Body of pancreas (tissue), 4 donors: ENCODE results near the gene ABHD16B. TPM values are rescaled to one million over a fixed set of nuclear protein-coding genes. Genes with fewer than 3 reads are reported as not detected.

Experiments
- ATAC-seq: fragments of 150-250 bp; one replicate; pipeline ENCODE4 v1.9.1; 2016
- DNase-seq, 4 donors: peaks; one replicate each; pipeline ENCODE4 v3.0.0-alpha.2; 2019
- H3K27ac ChIP-seq, 4 donors: fragments of 200-600 bp; sonication (generic); 1 replicate in 3 of 4; 2 replicates in 1 of 4; pipeline versions ENCODE4 v1.5.1 to v1.6.1; 2016 to 2019; ENCODE audit warnings: mild to moderate bottlenecking in 1 of 4, mixed read lengths in 1 of 4, moderate library complexity in 1 of 4
- H3K27me3 ChIP-seq, 2 donors: fragments of 200-600 bp; sonication (generic); one replicate each; pipeline ENCODE4 v1.6.0; 2016; ENCODE audit warnings: mild to moderate bottlenecking in 1 of 2
- H3K36me3 ChIP-seq, 2 donors: fragments of 200-600 bp; sonication (generic); replicated peaks in 1 of 2; 2 replicates each; pipeline ENCODE4 v1.5.1; 2016; ENCODE audit warnings: low read depth in 2 of 2; ENCODE audit not compliant: insufficient read depth in 1 of 2
- H3K4me1 ChIP-seq: fragments of 200-600 bp; sonication (generic); one replicate; pipeline ENCODE4 v1.6.0; 2016
- H3K4me3 ChIP-seq, 2 donors: fragments of 200-600 bp; sonication (generic); 1 replicate in 1 of 2; 2 replicates in 1 of 2; pipeline ENCODE4 v1.5.1; 2016 to 2019
- H3K9me3 ChIP-seq, 3 donors: fragments of 200-600 bp; sonication (generic); 1 replicate in 2 of 3; 2 replicates in 1 of 3; pipeline ENCODE4 v1.5.1; 2016
- CTCF ChIP-seq, 7 experiments: fragments of 450-650 bp in 4 of 7; fragments of 200-600 bp in 3 of 7; sonication (generic) in 3 of 7; IDR thresholded peaks; one replicate each; pipeline ENCODE4 v1.5.1; 2016 to 2019; ENCODE audit warnings: antibody characterized with exemption in 7 of 7
- POLR2A ChIP-seq, 3 donors: fragments of 450-650 bp; IDR thresholded peaks; one replicate each; pipeline ENCODE4 v1.6.1; 2016; ENCODE audit warnings: antibody characterized with exemption in 3 of 3, mild to moderate bottlenecking in 2 of 3
- WGBS, 2 donors: methylation state at CpG; one replicate each; pipeline ENCODE4 v1.1.5; 2017; 5-methylcytosine and 5-hydroxymethylcytosine counted together
- intact Hi-C: fragments of 100-400 bp; cut with DNase I; formaldehyde crosslinking; loops from one replicate; pipeline ENCODE4 v1.15.1; 2023
- total RNA-seq, 2 donors: library from RNA; depleted of rRNA; stranded (reverse); fragments of >200 nt; gene quantifications; one replicate each; pipeline ENCODE4 v1.1.0, GENCODE V29; 2016

Gene ABHD16B
- total RNA-seq: not detected

GRCh38 chr20:63861365-63861934 lies at the start of gene ABHD16B:
TSS of gene ABHD16B (plus strand) at chr20:63861498. CDS start at chr20:63861541, 43 bp downstream.
- no peak for TF ChIP-seq POLR2A (IDR thresholded peaks at IDR 0.05)
- no peak for TF ChIP-seq CTCF (IDR thresholded peaks at IDR 0.05)
- Histone ChIP-seq H3K36me3 (peaks cover 0 to 2% of the 10 kb centered on the region in 2 donors), H3K27me3 (peaks cover 0 to 10% of the 10 kb centered on the region in 2 donors), H3K4me1 (peaks cover 31% of the 10 kb centered on the region), H3K4me3 (no peak within 1 kb of the TSS), H3K9me3 (no peaks in the 10 kb centered on the region), H3K27ac (no peak within 1 kb of the TSS)
- DNase-seq: no peak
- 97 to 100% methylated on average over 3 to 50 of the region's 59 CpGs for WGBS, 2 donors
- no peak for ATAC-seq
- intact Hi-C loops: no loop called here

- DNase-seq (no peak), ATAC-seq (no peak)
- Histone ChIP-seq H3K27me3 (no peaks in the 10 kb centered on the region), H3K4me3 (no peak overlapping the region), H3K9me3 (no peaks in the 10 kb centered on the region), H3K27ac (no peak overlapping the region), H3K36me3 (no peaks in the 10 kb centered on the region), H3K4me1 (peaks cover 4% of the 10 kb centered on the region)
- intact Hi-C loops: no loop called here
- TF ChIP-seq CTCF (IDR thresholded peaks at IDR 0.05) (no peak), POLR2A (IDR thresholded peaks at IDR 0.05) (no peak)
- WGBS, 2 donors: 72 to 88% methylated on average over 8 of the region's 8 CpGs
These were observed 46.2 kb upstream of the ABHD16B start for GRCh38 chr20:63814891-63815614.

GRCh38 chr20:63815615-63816253 lies 45.6 kb upstream of the ABHD16B start:
- H3K4me1 ChIP-seq: peaks cover 4% of the 10 kb centered on the region
- H3K4me3 ChIP-seq: no peak overlapping the region
- H3K27ac ChIP-seq: no peak overlapping the region
- DNase-seq (no peak), ATAC-seq (no peak)
- no peaks in the 10 kb centered on the region for H3K36me3 ChIP-seq
- 67 to 87% methylated on average over 11 to 14 of the region's 14 CpGs for WGBS, 2 donors
- H3K9me3 ChIP-seq: no peaks in the 10 kb centered on the region
- intact Hi-C loops: no loop called here
- H3K27me3 ChIP-seq: no peaks in the 10 kb centered on the region
- TF ChIP-seq CTCF (IDR thresholded peaks at IDR 0.05): no peak

- Histone ChIP-seq H3K27me3 (no peaks in the 10 kb centered on the region), H3K4me1 (no peaks in the 10 kb centered on the region), H3K27ac (no peak overlapping the region), H3K36me3 (no peaks in the 10 kb centered on the region), H3K4me3 (no peak overlapping the region), H3K9me3 (no peaks in the 10 kb centered on the region)
- TF ChIP-seq CTCF (IDR thresholded peaks at IDR 0.05) (no peak), POLR2A (IDR thresholded peaks at IDR 0.05) (no peak)
- ATAC-seq: no peak
- intact Hi-C loops: no loop called here
- DNase-seq: no peak
- 58 to 61% methylated on average over 18 to 24 of the region's 24 CpGs for WGBS, 2 donors
These were observed 41.9 kb upstream of the ABHD16B start for GRCh38 chr20:63819224-63819921.
